C4-2B (cell line): ENCODE data around the gene KLHL2.

Experiments
- CTCF ChIP-seq: fragments of 450-650 bp; conservative IDR thresholded peaks from 2 replicates; pipeline ENCODE4 v1.5.1; 2017; ENCODE audit warnings: mild to moderate bottlenecking
- ZFX ChIP-seq: fragments of 450-650 bp; IDR thresholded peaks from 2 replicates; pipeline ENCODE4 v1.6.1; 2017

GRCh38 chr4:165331823-165332222 lies 124.5 kb downstream of the KLHL2 start:
- TF ChIP-seq CTCF (no peak), ZFX (no peak)
